ENCODE measurements around the gene EVL. TPM values are rescaled to one million over a fixed set of nuclear protein-coding genes. Genes with fewer than 3 reads are reported as not detected.
"Not testable (repeated sequence)": the region's sequence is repeated elsewhere in the genome, so short reads cannot be mapped to it uniquely, and the experiment has no call there.

EVL gene
- total and polyA plus RNA-seq, 2 of the 8 experiments (the other 6 are each of a cell fraction or from before 2014, with no cell fraction given): 30.7 to 64.6 TPM

GRCh38 chr14:100064335-100065092, 708 bp upstream of the EVL start:
- H3K36me3 ChIP-seq (ENCODE audit: control insufficient read depth in 2 of 4, insufficient read depth in 4 of 4, low read length in 3 of 4); H3K4me2 ChIP-seq (ENCODE audit: insufficient read depth in 1 of 2, low read depth in 2 of 2, low read length in 2 of 2); H3K9me3 ChIP-seq (ENCODE audit: insufficient read depth in 2 of 2, low read depth in 1 of 2, low read length in 1 of 2); H3K9ac ChIP-seq (replicated peaks in 1 of 4; ENCODE audit: extremely low read depth in 1 of 4, low read depth in 3 of 4, low read length in 3 of 4); H3K27ac ChIP-seq (ENCODE audit: low read depth, low read length); H2BK15ac ChIP-seq (ENCODE audit: low read length); H2BK120ac ChIP-seq (replicated peaks; ENCODE audit: low read depth, low read length); H2BK5ac ChIP-seq (ENCODE audit: low read depth, low read length); H3K56ac ChIP-seq (replicated peaks; ENCODE audit: insufficient read length, low read depth, low read length); H3K23ac ChIP-seq (ENCODE audit: insufficient read length); H2BK12ac ChIP-seq (ENCODE audit: low read depth, low read length); H2AFZ ChIP-seq (ENCODE audit: low read length); H3K4ac ChIP-seq (replicated peaks; ENCODE audit: insufficient read length, low read depth, low read length); H4K8ac ChIP-seq (ENCODE audit: extremely low read depth, insufficient read depth, low read length); H3K14ac ChIP-seq (ENCODE audit: insufficient read length); DNase-seq (ENCODE audit: low read depth in 1 of 2, low spot score in 2 of 2); H3K79me2 ChIP-seq (ENCODE audit: control insufficient read depth in 1 of 2, insufficient read depth in 2 of 2, low read length in 2 of 2); H3K18ac ChIP-seq (ENCODE audit: extremely low read depth, low read length); H3K27me3 ChIP-seq (replicated peaks in 1 of 4; ENCODE audit: control insufficient read depth in 3 of 4, extremely low read depth in 1 of 4, insufficient read depth in 3 of 4, low read length in 3 of 4); H3K79me1 ChIP-seq (ENCODE audit: low read depth, low read length); POLR2A ChIA-PET (ENCODE audit: partially characterized antibody); H3K4me3 ChIP-seq (ENCODE audit: extremely low read depth in 1 of 4, insufficient read depth in 2 of 4, low read depth in 3 of 4, low read length in 4 of 4); H2AK5ac ChIP-seq (ENCODE audit: low read depth, low read length); H2BK20ac ChIP-seq (ENCODE audit: low read length); FAIRE-seq; H4K20me1 ChIP-seq (replicated peaks in 1 of 2; ENCODE audit: control insufficient read depth in 1 of 2, insufficient read depth in 2 of 2, low read length in 2 of 2); H4K5ac ChIP-seq (ENCODE audit: insufficient read length, low read depth, low read length); H3K4me1 ChIP-seq (replicated peaks in 1 of 4; ENCODE audit: control insufficient read depth in 3 of 4, insufficient read depth in 4 of 4, low read length in 3 of 4); H4K91ac ChIP-seq (replicated peaks; ENCODE audit: insufficient read length, low read length); H3K23me2 ChIP-seq (ENCODE audit: low read depth, low read length): not testable (repeated sequence)
- WGBS, 2 experiments (ENCODE audit: extremely low coverage in 1 of 2, insufficient coverage in 1 of 2, insufficient read length in 1 of 2, insufficient replicate concordance in 2 of 2, low coverage in 1 of 2, low lambda C conversion rate in 2 of 2, missing lambda C conversion rate in 1 of 2): 83% methylated on average over 12 of the region's 12 CpGs; no CpG with 5 or more reads in 1 of the 2 experiments
- CTCF ChIA-PET (ENCODE audit: partially characterized antibody): interaction anchor here (0.6 to 24.3 kb wide), 4 partner anchors 11 to 81 kb away, joined by 3 to 240 read pairs (median 10); no protein-coding TSS in a partner anchor

Measured in H1 (cell line).